Adrenal gland (tissue), 5 donors: ENCODE data around the gene DLGAP1.

ENCODE experiments used
- CTCF ChIP-seq, 6 experiments: fragments of 450-650 bp in 4 of 6; fragments of 200-600 bp in 2 of 6; sonication (generic) in 1 of 6; IDR thresholded peaks; 1 replicate in 5 of 6; 2 replicates in 1 of 6; pipeline versions ENCODE4 v1.5.1 to v1.8.0; 2016 to 2021; ENCODE audit warnings: antibody characterized with exemption in 6 of 6, mild to moderate bottlenecking in 2 of 6, moderate library complexity in 1 of 6
- POLR2A ChIP-seq, 2 donors: fragments of 450-650 bp; IDR thresholded peaks; one replicate each; pipeline ENCODE4 v1.6.1; 2017; ENCODE audit warnings: antibody characterized with exemption in 2 of 2, mild to moderate bottlenecking in 2 of 2, moderate library complexity in 1 of 2
- donor health status: DM: no; HTN: no; CAD: no.

DNA sequence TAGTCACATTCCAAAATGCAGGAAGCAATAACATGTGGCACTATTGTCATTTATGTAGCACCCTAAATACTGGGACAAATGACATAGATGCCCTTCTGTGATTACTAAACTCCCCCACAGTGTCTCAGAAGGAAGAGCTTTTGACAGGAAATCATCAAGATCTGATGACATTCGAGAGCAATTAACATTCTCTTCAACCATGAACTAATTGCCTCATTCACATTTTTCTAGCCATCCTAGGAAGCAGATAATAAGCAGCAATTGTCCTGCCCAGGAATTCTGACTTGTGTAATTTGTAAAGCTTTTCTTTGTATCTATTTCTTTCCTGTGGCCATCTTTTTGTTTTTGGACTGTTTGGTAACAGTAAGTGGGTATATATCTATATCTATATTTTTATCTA, 712.6 kb downstream of the DLGAP1 start:
- TF ChIP-seq POLR2A (IDR thresholded peaks at IDR 0.05) (no peak), CTCF (IDR thresholded peaks at IDR 0.05) (no peak)
